ENCODE data around the gene SIX2.

The SIX2 gene

GRCh38 chr2:44967056-44967455 lies 42.2 kb downstream of the SIX2 start:
- no peak for DNase-seq (ENCODE audit: low read depth in 2 of 2)

- no peak for DNase-seq (ENCODE audit: low read depth in 2 of 2)
These were observed 43.6 kb downstream of the SIX2 start for GRCh38 chr2:44965684-44966083.

- no peak for DNase-seq (ENCODE audit: low read depth in 2 of 2)
These were observed 44.5 kb downstream of the SIX2 start for GRCh38 chr2:44964752-44965236.

GRCh38 chr2:44962176-44962695 lies 47.0 kb downstream of the SIX2 start:
- no peak for DNase-seq (ENCODE audit: low read depth in 2 of 2)

GRCh38 chr2:44960871-44961270 lies 48.4 kb downstream of the SIX2 start:
- no peak for DNase-seq (ENCODE audit: low read depth in 2 of 2)

- no peak for DNase-seq (ENCODE audit: low read depth in 2 of 2)
These were observed 49.4 kb downstream of the SIX2 start for GRCh38 chr2:44959855-44960254.

- DNase-seq (ENCODE audit: low read depth in 2 of 2) = no peak
These were observed 51.5 kb downstream of the SIX2 start for GRCh38 chr2:44957656-44958327.

- DNase-seq (ENCODE audit: low read depth in 2 of 2) = no peak
These were observed 52.4 kb downstream of the SIX2 start for GRCh38 chr2:44956843-44957242.

- DNase-seq (ENCODE audit: low read depth in 2 of 2) = peak; percentile 70 to 81
These were observed 53.5 kb downstream of the SIX2 start for GRCh38 chr2:44955593-44956392.
